ENCODE data around the gene PLEKHO2.

Gene PLEKHO2

GRCh38 chr15:64847448-64847847, 5.7 kb downstream of the PLEKHO2 start:
- Histone ChIP-seq H3K4me2 (peak overlapping the region; percentile 94 to 100 (median 99)), H3K4me1 (peaks cover 64 to 98% (median 78%) of the 10 kb centered on the region in 10 experiments), H3K9me3 (replicated peaks in 1 of 11) (no peaks in the 10 kb centered on the region), H3K9ac (peak overlapping the region in 3 of 11 experiments; percentile 28 to 98 (median 95); a peak in 6 of 22 replicates), H4K20me1 (peaks cover 71 to 100% (median 100%) of the 10 kb centered on the region in 11 experiments), H3K27ac (peak overlapping the region in 7 of 11 experiments; percentile 3 to 44 (median 15); a peak in 8 of 22 replicates), H3K27me3 (no peaks in the 10 kb centered on the region), H3K4me3 (peak overlapping the region in 3 of 10 experiments; percentile 1 to 99 (median 96); a peak in 3 of 20 replicates), H3K36me3 (peaks cover 45 to 89% (median 66%) of the 10 kb centered on the region in 11 experiments)
- TF ChIP-seq Cebpa-rat (IDR thresholded peaks at IDR 0.05) = no peak

DNA sequence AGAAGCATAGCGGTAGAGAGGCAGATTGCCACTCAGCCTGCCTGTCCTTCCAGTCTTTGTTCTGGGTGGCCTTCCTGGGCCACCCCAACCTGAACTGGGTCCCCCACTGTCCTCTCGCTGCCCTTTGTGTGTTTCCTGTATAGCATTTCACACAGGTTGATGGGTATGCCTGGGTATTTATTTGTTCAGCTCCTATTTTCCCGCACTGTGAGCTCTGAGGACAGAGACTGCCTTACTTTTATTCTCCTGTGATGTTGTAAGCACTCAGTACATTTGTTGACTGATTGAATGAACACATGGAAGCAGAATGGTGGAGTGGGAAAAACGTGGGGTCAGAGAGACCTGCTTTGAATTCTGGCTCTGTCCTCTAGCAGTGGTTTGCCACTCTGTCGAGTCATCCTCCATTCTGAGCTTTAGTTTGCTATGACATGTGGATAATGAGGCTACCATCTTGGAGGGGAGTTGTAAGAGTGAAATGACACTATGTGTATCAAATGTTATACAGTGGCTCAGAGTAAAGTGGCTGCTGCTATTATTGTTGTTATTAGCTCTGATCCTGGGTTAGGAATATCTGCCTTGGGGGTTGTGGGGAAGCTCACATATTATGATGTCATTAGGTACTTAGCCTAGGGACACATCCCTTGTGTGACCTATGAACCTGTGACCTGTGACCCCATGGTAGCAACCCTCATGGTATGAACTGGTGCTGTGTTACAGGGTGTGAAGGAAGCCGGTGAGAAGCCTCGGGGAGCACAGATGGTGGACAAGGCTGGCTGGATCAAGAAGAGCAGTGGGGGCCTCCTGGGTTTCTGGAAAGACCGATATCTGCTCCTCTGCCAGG, 6.4 kb downstream of the PLEKHO2 start:
- Histone ChIP-seq H4K20me1 (peaks cover 65 to 100% (median 100%) of the 10 kb centered on the region in 11 experiments), H3K9me3 (replicated peaks in 1 of 11) (no peaks in the 10 kb centered on the region), H3K4me2 (peak overlapping the region; percentile 94 to 100 (median 99)), H3K4me3 (peak overlapping the region in 3 of 10 experiments; percentile 1 to 96 (median 15); a peak in 3 of 20 replicates), H3K4me1 (peaks cover 57 to 99% (median 79%) of the 10 kb centered on the region in 10 experiments), H3K27ac (peak overlapping the region in 7 of 11 experiments; percentile 3 to 44 (median 15); a peak in 11 of 22 replicates), H3K27me3 (no peaks in the 10 kb centered on the region), H3K36me3 (peaks cover 52 to 95% (median 73%) of the 10 kb centered on the region in 11 experiments), H3K9ac (peak overlapping the region in 2 of 11 experiments; percentile 95 to 98; a peak in 6 of 22 replicates)
- TF ChIP-seq Cebpa-rat (IDR thresholded peaks at IDR 0.05) = no peak

DNA sequence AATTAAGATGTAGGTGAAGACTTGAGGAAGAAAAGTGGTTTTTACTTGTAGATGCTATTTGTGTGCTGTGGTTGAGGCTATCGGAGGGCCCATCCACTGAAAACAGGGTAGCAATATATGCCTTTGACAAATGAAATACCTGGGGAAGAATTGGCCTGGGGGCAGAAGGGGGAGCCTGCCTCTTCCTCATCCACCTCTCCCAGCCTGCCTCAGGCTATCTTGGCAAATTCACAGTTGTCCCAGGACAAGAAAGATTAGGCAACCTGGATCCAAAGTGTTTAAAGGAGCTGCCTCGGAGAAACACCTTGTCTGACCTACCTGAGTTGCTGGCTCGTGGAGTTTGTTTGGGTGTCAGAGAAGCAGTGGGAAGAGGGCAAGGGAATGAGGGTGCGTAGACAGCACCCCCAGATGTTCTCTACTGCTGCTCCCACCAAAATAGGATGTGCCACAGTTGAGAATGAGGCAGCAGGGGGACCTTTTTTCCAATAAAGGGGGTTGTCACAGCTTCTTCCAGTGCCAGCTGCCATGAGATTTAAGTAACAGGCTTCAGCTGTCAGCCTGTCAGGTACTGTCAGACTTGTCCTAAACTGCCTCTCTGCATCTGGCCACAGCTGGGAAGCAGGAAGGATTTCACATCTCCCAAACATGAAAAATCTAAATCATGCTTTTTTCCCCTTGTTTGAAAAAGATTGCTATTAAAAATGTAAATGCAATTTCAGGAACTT, 9.2 kb downstream of the PLEKHO2 start:
- TF ChIP-seq Cebpa-rat (IDR thresholded peaks at IDR 0.05) = no peak
- peaks cover 50 to 100% (median 100%) of the 10 kb centered on the region in 11 experiments for H4K20me1 ChIP-seq
- H3K4me1 ChIP-seq = peaks cover 46 to 100% (median 88%) of the 10 kb centered on the region in 10 experiments
- H3K4me3 ChIP-seq = peak overlapping the region in 3 of 10 experiments; percentile 1 to 17 (median 4); a peak in 2 of 20 replicates
- peak overlapping the region in 7 of 11 experiments; percentile 25 to 100 (median 82); a peak in 14 of 22 replicates for H3K4me2 ChIP-seq
- H3K9ac ChIP-seq = peak overlapping the region in 7 of 11 experiments; percentile 8 to 95 (median 58); a peak in 13 of 22 replicates
- no peaks in the 10 kb centered on the region for H3K27me3 ChIP-seq
- peak overlapping the region in 6 of 11 experiments; percentile 29 to 74 (median 68); a peak in 13 of 22 replicates for H3K27ac ChIP-seq
- no peaks in the 10 kb centered on the region for H3K9me3 ChIP-seq (replicated peaks in 1 of 11)
- H3K36me3 ChIP-seq = peaks cover 79 to 100% (median 99%) of the 10 kb centered on the region in 11 experiments

DNA sequence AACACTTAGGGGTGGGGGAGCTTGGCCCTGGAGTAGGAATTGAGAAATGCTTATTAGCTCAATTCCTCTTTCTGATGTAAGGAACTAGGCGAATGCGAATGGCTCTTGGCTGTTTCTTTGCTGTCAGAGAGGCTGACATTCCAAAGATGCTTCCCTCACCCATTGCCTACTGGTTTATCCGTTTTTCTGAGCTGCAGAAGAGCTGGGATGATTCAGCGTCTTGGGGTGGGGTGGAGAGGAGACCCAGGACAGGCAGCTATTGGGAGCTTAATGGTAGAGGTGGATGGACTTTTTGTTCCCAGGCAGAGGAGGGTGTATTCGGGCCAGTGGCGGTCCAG, 9.8 kb downstream of the PLEKHO2 start:
- Histone ChIP-seq H3K4me2 (peak overlapping the region in 7 of 11 experiments; percentile 25 to 100 (median 82); a peak in 13 of 22 replicates), H3K27ac (peak overlapping the region in 8 of 11 experiments; percentile 20 to 74 (median 60); a peak in 14 of 22 replicates), H3K9ac (peak overlapping the region in 6 of 11 experiments; percentile 35 to 95 (median 58); a peak in 10 of 22 replicates), H3K9me3 (replicated peaks in 1 of 11) (no peaks in the 10 kb centered on the region), H4K20me1 (peaks cover 50 to 100% (median 100%) of the 10 kb centered on the region in 11 experiments), H3K27me3 (no peaks in the 10 kb centered on the region), H3K36me3 (peaks cover 85 to 100% (median 99%) of the 10 kb centered on the region in 11 experiments), H3K4me1 (peaks cover 46 to 100% (median 88%) of the 10 kb centered on the region in 10 experiments), H3K4me3 (peak overlapping the region in 1 of 10 experiments; percentile 19; a peak in 3 of 20 replicates)
- no peak for TF ChIP-seq Cebpa-rat (IDR thresholded peaks at IDR 0.05)

- Histone ChIP-seq H3K9ac (peak overlapping the region in 6 of 11 experiments; percentile 19 to 78 (median 38); a peak in 9 of 22 replicates), H4K20me1 (peaks cover 46 to 100% (median 100%) of the 10 kb centered on the region in 11 experiments), H3K36me3 (peaks cover 75 to 100% (median 99%) of the 10 kb centered on the region in 11 experiments), H3K4me2 (peak overlapping the region in 5 of 11 experiments; percentile 67 to 100 (median 99); a peak in 9 of 22 replicates), H3K27ac (peak overlapping the region in 5 of 11 experiments; percentile 20 to 45 (median 29); a peak in 7 of 22 replicates), H3K27me3 (no peaks in the 10 kb centered on the region), H3K9me3 (replicated peaks in 1 of 11) (no peaks in the 10 kb centered on the region), H3K4me1 (peaks cover 56 to 100% (median 90%) of the 10 kb centered on the region in 10 experiments), H3K4me3 (peak overlapping the region in 1 of 10 experiments; percentile 11; a peak in 1 of 20 replicates)
- no peak for TF ChIP-seq Cebpa-rat (IDR thresholded peaks at IDR 0.05)
Measured at GRCh38 chr15:64854041-64854440, 12.3 kb downstream of the PLEKHO2 start.

DNA sequence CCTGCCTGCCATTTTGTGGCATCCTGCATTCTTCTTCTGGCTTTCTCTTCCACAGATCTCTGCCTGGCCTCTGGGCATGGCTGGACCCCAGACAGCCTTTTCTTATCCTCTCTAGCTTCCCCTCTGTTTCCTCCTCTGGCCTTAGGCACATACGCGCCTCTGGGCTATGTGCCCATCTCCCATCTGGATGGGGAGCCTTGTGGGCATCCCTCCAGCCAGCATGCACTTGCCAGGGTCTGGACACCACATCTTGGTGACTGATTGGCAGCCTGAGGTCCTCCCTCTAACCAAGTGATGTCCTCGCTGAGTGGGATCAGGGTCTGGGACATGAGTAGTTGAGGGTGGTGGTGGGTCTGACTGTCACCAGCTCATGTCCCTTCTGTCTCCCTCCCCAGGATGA, 12.8 kb downstream of the PLEKHO2 start:
- no peak for TF ChIP-seq Cebpa-rat (IDR thresholded peaks at IDR 0.05)
- peak overlapping the region in 6 of 11 experiments; percentile 20 to 67 (median 36); a peak in 6 of 22 replicates for H3K27ac ChIP-seq
- H4K20me1 ChIP-seq = peaks cover 48 to 100% (median 100%) of the 10 kb centered on the region in 11 experiments
- peak overlapping the region in 7 of 11 experiments; percentile 22 to 78 (median 47); a peak in 8 of 22 replicates for H3K9ac ChIP-seq
- H3K36me3 ChIP-seq = peaks cover 75 to 100% (median 99%) of the 10 kb centered on the region in 11 experiments
- peak overlapping the region in 1 of 10 experiments; percentile 33; a peak in 1 of 20 replicates for H3K4me3 ChIP-seq
- H3K4me2 ChIP-seq = peak overlapping the region in 8 of 11 experiments; percentile 2 to 100 (median 75); a peak in 11 of 22 replicates
- no peaks in the 10 kb centered on the region for H3K27me3 ChIP-seq
- no peaks in the 10 kb centered on the region for H3K9me3 ChIP-seq (replicated peaks in 1 of 11)
- peaks cover 55 to 100% (median 90%) of the 10 kb centered on the region in 10 experiments for H3K4me1 ChIP-seq

DNA sequence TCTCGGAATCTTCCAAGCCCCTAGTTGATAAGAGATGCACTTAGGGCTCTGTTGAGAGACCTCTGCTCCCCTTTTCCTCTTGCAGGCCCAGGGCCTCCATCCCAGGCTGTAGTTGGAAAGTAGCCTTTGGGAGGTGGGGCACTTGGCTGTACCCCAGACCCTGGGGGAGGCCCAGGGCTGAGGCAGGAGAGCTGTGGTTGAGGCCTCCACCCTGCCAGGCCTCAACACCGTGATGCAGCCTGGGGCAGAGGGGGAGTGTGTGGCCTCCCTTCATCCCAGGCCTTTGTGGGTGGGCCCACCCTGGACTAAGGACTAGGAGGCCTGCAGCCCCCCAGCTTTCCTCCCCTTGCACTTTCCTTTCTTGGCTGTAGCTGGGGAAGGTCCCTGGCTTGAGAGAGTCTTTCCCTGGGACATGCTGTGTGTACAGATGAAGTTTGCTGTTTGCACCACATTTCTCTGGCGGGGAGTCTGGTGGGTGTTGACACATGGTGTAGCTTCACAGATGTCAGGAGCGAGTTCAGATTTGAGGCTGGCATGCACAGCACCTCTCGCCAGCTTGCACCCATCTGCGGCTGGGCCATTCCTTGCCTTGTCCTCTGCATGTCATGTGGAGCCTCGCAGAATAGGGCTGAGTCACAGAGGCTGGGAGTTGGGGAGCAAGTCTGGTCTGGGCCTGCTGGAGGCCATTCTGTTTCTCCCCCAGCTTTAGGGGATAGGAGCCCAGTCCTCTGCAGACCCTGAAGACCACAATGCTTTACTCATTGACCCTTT, 13.7 kb downstream of the PLEKHO2 start:
- Histone ChIP-seq H4K20me1 (peaks cover 50 to 100% (median 100%) of the 10 kb centered on the region in 11 experiments), H3K9me3 (replicated peaks in 1 of 11) (no peaks in the 10 kb centered on the region), H3K27ac (peak overlapping the region in 8 of 11 experiments; percentile 6 to 67 (median 42); a peak in 12 of 22 replicates), H3K4me3 (peak overlapping the region in 3 of 10 experiments; percentile 18 to 33 (median 19); a peak in 3 of 20 replicates), H3K4me1 (peaks cover 49 to 100% (median 86%) of the 10 kb centered on the region in 10 experiments), H3K27me3 (no peaks in the 10 kb centered on the region), H3K4me2 (peak overlapping the region; percentile 58 to 100 (median 75)), H3K36me3 (peaks cover 75 to 100% (median 99%) of the 10 kb centered on the region in 11 experiments), H3K9ac (peak overlapping the region in 10 of 11 experiments; percentile 18 to 78 (median 50); a peak in 17 of 22 replicates)
- no peak for TF ChIP-seq Cebpa-rat (IDR thresholded peaks at IDR 0.05)
